OCI-LY1 (cell line): Measurements from ENCODE around the gene DLEC1.

Experiments
- H2AFZ ChIP-seq: fragments of 200-600 bp; sonication (generic), shearing (Covaris generic); 2 replicates; pipeline ENCODE4 v1.6.0; 2014; ENCODE audit warnings: antibody characterized with exemption, mild to moderate bottlenecking, low read length
- H3F3A ChIP-seq: fragments of 200-600 bp; sonication (generic), shearing (Covaris generic); 2 replicates; pipeline ENCODE4 v1.6.0; 2014; ENCODE audit warnings: mild to moderate bottlenecking, antibody characterized with exemption, low read length, moderate library complexity; ENCODE audit not compliant: insufficient read depth
- H3K27ac ChIP-seq: fragments of 200-600 bp; sonication (generic); 2 replicates; pipeline ENCODE4 v1.5.1; 2014; ENCODE audit warnings: low read length, mixed run types, mild to moderate bottlenecking, low read depth; ENCODE audit not compliant: poor library complexity, severe bottlenecking
- H3K27me3 ChIP-seq: fragments of 200-600 bp; sonication (generic); 2 replicates; pipeline ENCODE4 v1.6.0; 2014; ENCODE audit warnings: antibody characterized with exemption, mild to moderate bottlenecking, low read length, moderate library complexity; ENCODE audit not compliant: insufficient read depth
- H3K36me3 ChIP-seq: fragments of 200-600 bp; sonication (generic); 2 replicates; pipeline ENCODE4 v1.6.1; 2014; ENCODE audit warnings: mild to moderate bottlenecking, antibody characterized with exemption, low read length, moderate library complexity, mixed read lengths; ENCODE audit not compliant: insufficient read depth
- H3K4me1 ChIP-seq: fragments of 200-600 bp; sonication (generic); 2 replicates; pipeline ENCODE4 v1.5.1; 2014; ENCODE audit warnings: mild to moderate bottlenecking, low read length, moderate library complexity; ENCODE audit not compliant: insufficient read depth, severe bottlenecking
- H3K4me2 ChIP-seq: fragments of 200-600 bp; sonication (generic), shearing (Covaris generic); 2 replicates; pipeline ENCODE4 v1.6.1; 2014; ENCODE audit warnings: low read length
- H3K4me3 ChIP-seq: fragments of 200-600 bp; sonication (generic); 2 replicates; pipeline ENCODE4 v1.5.1; 2014; ENCODE audit warnings: low read length, low read depth, mild to moderate bottlenecking, mixed read lengths; ENCODE audit not compliant: poor library complexity, severe bottlenecking
- H3K79me2 ChIP-seq: fragments of 200-600 bp; shearing (Covaris generic); 2 replicates; pipeline ENCODE4 v1.6.1; 2016; ENCODE audit warnings: mixed run types, low read length, mixed read lengths; ENCODE audit not compliant: insufficient read depth
- H3K9ac ChIP-seq: fragments of 200-600 bp; sonication (generic), shearing (Covaris generic); 2 replicates; pipeline ENCODE4 v1.6.1; 2014; ENCODE audit warnings: mild to moderate bottlenecking, low read length, mixed read lengths
- H3K9me2 ChIP-seq: fragments of 200-600 bp; sonication (generic), shearing (Covaris generic); 2 replicates; pipeline ENCODE4 v1.6.1; 2014; ENCODE audit warnings: low read depth, mild to moderate bottlenecking, low read length, mixed read lengths
- H3K9me3 ChIP-seq: fragments of 200-600 bp; shearing (Covaris generic); 2 replicates; pipeline ENCODE4 v1.6.1; 2014; ENCODE audit warnings: low read length, mixed read lengths
- H4K20me1 ChIP-seq: fragments of 200-600 bp; sonication (generic), shearing (Covaris generic); 2 replicates; pipeline ENCODE4 v1.6.0; 2016; ENCODE audit warnings: mild to moderate bottlenecking, low read length; ENCODE audit not compliant: insufficient read depth
- CTCF ChIP-seq: fragments of 200-600 bp; sonication (generic), shearing (Covaris generic); IDR thresholded peaks from 2 replicates; pipeline ENCODE4 v1.5.1; 2017; ENCODE audit warnings: mild to moderate bottlenecking, antibody characterized with exemption, low read length, moderate library complexity, mixed read lengths
- EZH2 ChIP-seq: fragments of 200-600 bp; sonication (generic), shearing (Covaris generic); IDR thresholded peaks from 2 replicates; pipeline ENCODE4 v1.8.0; 2017; ENCODE audit warnings: borderline replicate concordance, mixed run types, mild to moderate bottlenecking, antibody characterized with exemption, low read length, moderate library complexity, mixed read lengths

DLEC1 gene

GRCh38 chr3:38018296-38019266 lies 20.4 kb upstream of the DLEC1 start:
- H3K4me1 ChIP-seq = peaks cover 4% of the 10 kb centered on the region
- H3K79me2 ChIP-seq = no peaks in the 10 kb centered on the region
- no peaks in the 10 kb centered on the region for H3K27me3 ChIP-seq
- H3K9ac ChIP-seq = no peak overlapping the region
- H3K4me2 ChIP-seq = no peak overlapping the region
- no peaks in the 10 kb centered on the region for H3F3A ChIP-seq
- H3K9me2 ChIP-seq = no peaks in the 10 kb centered on the region
- no peak overlapping the region for H2AFZ ChIP-seq
- no peak for TF ChIP-seq CTCF
- TF ChIP-seq EZH2 = no peak
- H3K9me3 ChIP-seq = no peaks in the 10 kb centered on the region
- no peak overlapping the region for H3K27ac ChIP-seq
- no peaks in the 10 kb centered on the region for H4K20me1 ChIP-seq
- peaks cover 11% of the 10 kb centered on the region for H3K36me3 ChIP-seq
- no peak overlapping the region for H3K4me3 ChIP-seq

- peaks cover 11% of the 10 kb centered on the region for H3K36me3 ChIP-seq
- no peak overlapping the region for H3K27ac ChIP-seq
- H3K9me3 ChIP-seq = no peaks in the 10 kb centered on the region
- TF ChIP-seq EZH2 (no peak), CTCF (no peak)
- H3K4me2 ChIP-seq = no peak overlapping the region
- no peaks in the 10 kb centered on the region for H3K79me2 ChIP-seq
- H2AFZ ChIP-seq = no peak overlapping the region
- no peaks in the 10 kb centered on the region for H4K20me1 ChIP-seq
- H3K4me1 ChIP-seq = peaks cover 11% of the 10 kb centered on the region
- no peak overlapping the region for H3K4me3 ChIP-seq
- H3F3A ChIP-seq = no peaks in the 10 kb centered on the region
- H3K27me3 ChIP-seq = no peaks in the 10 kb centered on the region
- no peak overlapping the region for H3K9ac ChIP-seq
- no peaks in the 10 kb centered on the region for H3K9me2 ChIP-seq
These were observed 19.2 kb upstream of the DLEC1 start for GRCh38 chr3:38019658-38020341.

GRCh38 chr3:38020342-38020726 lies 18.7 kb upstream of the DLEC1 start:
- Histone ChIP-seq H3K79me2 (no peaks in the 10 kb centered on the region), H4K20me1 (no peaks in the 10 kb centered on the region), H3K4me1 (peaks cover 12% of the 10 kb centered on the region), H3K27ac (no peak overlapping the region), H3K36me3 (peaks cover 11% of the 10 kb centered on the region), H3F3A (no peaks in the 10 kb centered on the region), H3K27me3 (no peaks in the 10 kb centered on the region), H3K9me2 (no peaks in the 10 kb centered on the region), H3K9ac (no peak overlapping the region), H3K4me2 (no peak overlapping the region), H3K9me3 (no peaks in the 10 kb centered on the region), H2AFZ (no peak overlapping the region), H3K4me3 (no peak overlapping the region)
- no peak for TF ChIP-seq EZH2
- no peak for TF ChIP-seq CTCF
